H1 (cell line): ENCODE data around the gene HPCAL4. TPM values are rescaled to one million over a fixed set of nuclear protein-coding genes. Genes with fewer than 3 reads are reported as not detected.
A peak's percentile ranks its signal among the peaks of the same experiment; 100 is the strongest.

ENCODE experiments used
- CTCF ChIA-PET: fragments of 300-600 bp; sonication (Branson Sonifier 250); formaldehyde crosslinking; loops from one replicate; lab custom pipeline; 2021; ENCODE audit not compliant: partially characterized antibody; lab: Charles Lee
- POLR2A ChIA-PET: fragments of 300-600 bp; sonication (Branson Sonifier 250); formaldehyde crosslinking; loops from one replicate; lab custom pipeline; 2021; ENCODE audit warnings: inconsistent platforms; ENCODE audit not compliant: partially characterized antibody; lab: Charles Lee
- DNase-seq, 2 experiments: peaks; one replicate each; pipeline versions ENCODE4 v3.0.0 to v3.0.0-alpha.2; 2010 to 2022; ENCODE audit warnings: low spot score in 2 of 2, low read depth in 1 of 2, mixed read lengths in 1 of 2
- FAIRE-seq: peaks from 2 replicates; lab custom pipeline; 2011; peaks lifted over from hg19 to GRCh38; lab: Jason Lieb, UNC
- H2AFZ ChIP-seq: 2 replicates; pipeline ENCODE4 v1.8.1; 2012; ENCODE audit warnings: low read length, inconsistent platforms
- H2AK5ac ChIP-seq: 2 replicates; pipeline ENCODE4 v1.6.1; 2013; ENCODE audit warnings: low read depth, low read length
- H2BK120ac ChIP-seq: replicated peaks from 2 replicates; pipeline ENCODE3; 2013; ENCODE audit warnings: low read depth, low read length, inconsistent platforms
- H2BK12ac ChIP-seq: 2 replicates; pipeline ENCODE4 v1.6.1; 2013; ENCODE audit warnings: low read depth, low read length
- H2BK15ac ChIP-seq: 2 replicates; pipeline ENCODE4 v1.6.1; 2013; ENCODE audit warnings: low read length
- H2BK20ac ChIP-seq: 2 replicates; pipeline ENCODE4 v1.6.1; 2013; ENCODE audit warnings: low read length
- H2BK5ac ChIP-seq: 2 replicates; pipeline ENCODE4 v1.6.1; 2013; ENCODE audit warnings: low read depth, low read length
- H3K14ac ChIP-seq: 2 replicates; pipeline ENCODE4 v1.6.1; 2013; ENCODE audit warnings: inconsistent platforms; ENCODE audit not compliant: insufficient read length
- H3K18ac ChIP-seq: 2 replicates; pipeline ENCODE4 v1.6.1; 2013; ENCODE audit warnings: low read length; ENCODE audit errors: extremely low read depth
- H3K23ac ChIP-seq: 2 replicates; pipeline ENCODE4 v1.6.1; 2013; ENCODE audit warnings: inconsistent platforms; ENCODE audit not compliant: insufficient read length
- H3K23me2 ChIP-seq: 2 replicates; pipeline ENCODE4 v1.6.1; 2013; ENCODE audit warnings: low read depth, low read length
- H3K27ac ChIP-seq: 2 replicates; pipeline ENCODE4 v1.6.1; 2011; ENCODE audit warnings: low read depth, low read length, inconsistent platforms
- H3K27me3 ChIP-seq, 4 experiments: replicated peaks in 1 of 4; 1 replicate in 1 of 4; 2 replicates in 3 of 4; pipeline versions ENCODE4 v1.6.1 to v1.8.1; 2011 to 2013; ENCODE audit warnings: low read length in 3 of 4, mild to moderate bottlenecking in 3 of 4, inconsistent platforms in 2 of 4, mixed read lengths in 2 of 4, moderate library complexity in 1 of 4; ENCODE audit not compliant: control insufficient read depth in 3 of 4, insufficient read depth in 3 of 4; ENCODE audit errors: extremely low read depth in 1 of 4
- H3K36me3 ChIP-seq, 4 experiments: 2 replicates each; pipeline versions ENCODE4 v1.6.1 to v1.8.1; 2011 to 2013; ENCODE audit warnings: mild to moderate bottlenecking in 4 of 4, low read length in 3 of 4, moderate library complexity in 2 of 4, control low read depth in 1 of 4, inconsistent platforms in 1 of 4; ENCODE audit not compliant: insufficient read depth in 4 of 4, control insufficient read depth in 2 of 4
- H3K4ac ChIP-seq: replicated peaks from 2 replicates; pipeline ENCODE3; 2013; ENCODE audit warnings: low read length, low read depth, mixed read lengths, inconsistent platforms; ENCODE audit not compliant: insufficient read length
- H3K4me1 ChIP-seq, 4 experiments: replicated peaks in 1 of 4; 1 replicate in 1 of 4; 2 replicates in 3 of 4; pipeline versions ENCODE4 v1.6.1 to v1.8.1; 2011 to 2013; ENCODE audit warnings: low read length in 3 of 4, inconsistent platforms in 2 of 4, mixed read lengths in 1 of 4; ENCODE audit not compliant: insufficient read depth in 4 of 4, control insufficient read depth in 3 of 4
- H3K4me2 ChIP-seq, 2 experiments: 2 replicates each; pipeline versions ENCODE4 v1.6.1 to v1.8.1; 2011 to 2013; ENCODE audit warnings: low read depth in 2 of 2, low read length in 2 of 2, control low read depth in 1 of 2, inconsistent platforms in 1 of 2, mild to moderate bottlenecking in 1 of 2; ENCODE audit not compliant: insufficient read depth in 1 of 2
- H3K4me3 ChIP-seq, 4 experiments: fragments of 200-600, 300-600 bp in 1 of 4; sonication (generic), shearing (Covaris generic), sonication (Bioruptor Twin) in 1 of 4; 2 replicates each; pipeline versions ENCODE4 v1.5.1 to v1.8.1; 2011 to 2016; ENCODE audit warnings: low read length in 4 of 4, low read depth in 3 of 4, control low read depth in 2 of 4, inconsistent platforms in 2 of 4, mild to moderate bottlenecking in 2 of 4, mixed read lengths in 1 of 4, moderate library complexity in 1 of 4; ENCODE audit not compliant: insufficient read depth in 2 of 4; ENCODE audit errors: extremely low read depth in 1 of 4
- H3K56ac ChIP-seq: replicated peaks from 2 replicates; pipeline ENCODE3; 2013; ENCODE audit warnings: low read depth, mild to moderate bottlenecking, mixed read lengths, low read length, inconsistent platforms; ENCODE audit not compliant: insufficient read length
- H3K79me1 ChIP-seq: 2 replicates; pipeline ENCODE4 v1.6.1; 2013; ENCODE audit warnings: low read depth, low read length, control low read depth
- H3K79me2 ChIP-seq, 2 experiments: 2 replicates each; pipeline versions ENCODE4 v1.6.1 to v1.8.1; 2012 to 2013; ENCODE audit warnings: low read length in 2 of 2, mild to moderate bottlenecking in 2 of 2, inconsistent platforms in 1 of 2; ENCODE audit not compliant: insufficient read depth in 2 of 2, control insufficient read depth in 1 of 2
- H3K9ac ChIP-seq, 4 experiments: replicated peaks in 1 of 4; 1 replicate in 1 of 4; 2 replicates in 3 of 4; pipeline versions ENCODE4 v1.6.1 to v1.8.1; 2011 to 2013; ENCODE audit warnings: low read depth in 3 of 4, low read length in 3 of 4, control low read depth in 2 of 4, mild to moderate bottlenecking in 2 of 4, moderate library complexity in 2 of 4, inconsistent platforms in 1 of 4; ENCODE audit errors: extremely low read depth in 1 of 4
- H3K9me3 ChIP-seq, 2 experiments: 2 replicates each; pipeline versions ENCODE4 v1.6.1 to v1.8.1; 2012 to 2013; ENCODE audit warnings: mild to moderate bottlenecking in 2 of 2, moderate library complexity in 2 of 2, control low read depth in 1 of 2, inconsistent platforms in 1 of 2, low read depth in 1 of 2, low read length in 1 of 2, mixed read lengths in 1 of 2; ENCODE audit not compliant: insufficient read depth in 2 of 2
- H4K20me1 ChIP-seq, 2 experiments: replicated peaks in 1 of 2; 2 replicates each; pipeline versions ENCODE3 to v1.8.1; 2011 to 2013; ENCODE audit warnings: inconsistent platforms in 2 of 2, low read length in 2 of 2, mild to moderate bottlenecking in 1 of 2; ENCODE audit not compliant: insufficient read depth in 2 of 2, control insufficient read depth in 1 of 2
- H4K5ac ChIP-seq: 2 replicates; pipeline ENCODE4 v1.6.1; 2013; ENCODE audit warnings: low read length, low read depth, mixed read lengths, inconsistent platforms; ENCODE audit not compliant: insufficient read length
- H4K8ac ChIP-seq: 2 replicates; pipeline ENCODE4 v1.8.0; 2013; ENCODE audit warnings: mild to moderate bottlenecking, moderate library complexity, low read length, inconsistent platforms; ENCODE audit not compliant: insufficient read depth; ENCODE audit errors: extremely low read depth
- H4K91ac ChIP-seq: replicated peaks from 2 replicates; pipeline ENCODE3; 2013; ENCODE audit warnings: low read length, mixed read lengths, inconsistent platforms; ENCODE audit not compliant: insufficient read length
- EP300 ChIP-seq, 2 experiments: IDR thresholded peaks; 1 replicate in 1 of 2; 2 replicates in 1 of 2; pipeline ENCODE4 v1.6.1; 2011 to 2012; ENCODE audit warnings: low read depth in 2 of 2, low read length in 2 of 2, mild to moderate bottlenecking in 2 of 2, borderline replicate concordance in 1 of 2, inconsistent platforms in 1 of 2, moderate library complexity in 1 of 2
- FOSL1 ChIP-seq: IDR thresholded peaks from 2 replicates; pipeline ENCODE4 v1.6.1; 2011; ENCODE audit warnings: mild to moderate bottlenecking, low read depth, low read length, moderate library complexity; ENCODE audit not compliant: insufficient read depth
- HDAC6 ChIP-seq: IDR thresholded peaks from one replicate; pipeline ENCODE4 v1.7.1; 2012; ENCODE audit warnings: low read depth, mild to moderate bottlenecking, inconsistent platforms, low read length, moderate library complexity
- KDM4A ChIP-seq: IDR thresholded peaks from one replicate; pipeline ENCODE4 v1.7.1; 2012; ENCODE audit warnings: low read depth, mild to moderate bottlenecking, moderate library complexity, low read length, inconsistent platforms; ENCODE audit not compliant: severe bottlenecking
- NRF1 ChIP-seq: IDR thresholded peaks from 2 replicates; pipeline ENCODE4 v1.6.1; 2011; ENCODE audit warnings: mild to moderate bottlenecking, low read depth, low read length, improper control_type of control experiment
- SAP30 ChIP-seq: fragments of 300-600 bp; sonication (generic); IDR thresholded peaks from 2 replicates; pipeline ENCODE4 v1.7.1; 2012; ENCODE audit warnings: low read length, moderate library complexity, mild to moderate bottlenecking, inconsistent platforms; ENCODE audit not compliant: insufficient read depth, insufficient replicate concordance
- SIX5 ChIP-seq: IDR thresholded peaks from 2 replicates; pipeline ENCODE4 v1.6.1; 2011; ENCODE audit warnings: mild to moderate bottlenecking, low read depth, low read length
- SRF ChIP-seq: IDR thresholded peaks from 2 replicates; pipeline ENCODE4 v1.6.1; 2011; ENCODE audit warnings: mild to moderate bottlenecking, low read depth, low read length, moderate library complexity
- SUZ12 ChIP-seq: fragments of 200-600 bp; sonication (generic); IDR thresholded peaks from 2 replicates; pipeline ENCODE4 v1.6.1; 2012; ENCODE audit warnings: mild to moderate bottlenecking, inconsistent platforms, low read length, moderate library complexity, mixed read lengths
- TAF7 ChIP-seq: optimal IDR thresholded peaks from 2 replicates; pipeline ENCODE3; 2011; ENCODE audit warnings: low read depth, mild to moderate bottlenecking, inconsistent platforms, low read length, moderate library complexity, borderline replicate concordance
- WGBS, 2 experiments: shearing (Covaris generic) in 1 of 2; methylation state at CpG; one replicate each; pipeline versions ENCODE4 v1.1.6 to v1.1.7; 2013 to 2015; ENCODE audit warnings: low lambda C conversion rate in 2 of 2, mixed read lengths in 2 of 2, inconsistent platforms in 1 of 2, low coverage in 1 of 2, missing lambda C conversion rate in 1 of 2; ENCODE audit not compliant: insufficient replicate concordance in 2 of 2, insufficient coverage in 1 of 2, insufficient read length in 1 of 2; ENCODE audit errors: extremely low coverage in 1 of 2, missing lambda C conversion rate in 1 of 2; 5-methylcytosine and 5-hydroxymethylcytosine counted together
- polyA plus RNA-seq, 7 experiments: library from polyadenylated mRNA; depleted of rRNA in 3 of 7; stranded (reverse) in 5 of 7; unstranded in 2 of 7; fragments of >200 nt in 5 of 7; fragments of 200-250 nt in 2 of 7; gene quantifications; 1 replicate in 5 of 7; 2 replicates in 1 of 7; 4 replicates in 1 of 7; pipeline versions ENCODE4 v1.2.1 to v1.2.3, GENCODE V29; 2011 to 2013; ENCODE audit warnings: missing spikeins in 2 of 7, mixed read lengths in 2 of 7
- total RNA-seq: library from RNA; stranded (reverse); fragmentation: NEBNext Ultra II Directional; extraction: Animal tissue kit (Norgen Biotek cat#: 25700); gene quantifications from 2 replicates; pipeline ENCODE4 v1.2.1, GENCODE V29; 2021
- TF ChIP-seq, protein P1 (sequence below): IDR thresholded peaks from 2 replicates; pipeline ENCODE4 v1.6.1; 2012; ENCODE audit warnings: inconsistent platforms

HPCAL4 gene
- total and polyA plus RNA-seq, 2 of the 8 experiments (the other 6 are each of a cell fraction or from before 2014, with no cell fraction given): 0.54 to 0.74 TPM

DNA sequence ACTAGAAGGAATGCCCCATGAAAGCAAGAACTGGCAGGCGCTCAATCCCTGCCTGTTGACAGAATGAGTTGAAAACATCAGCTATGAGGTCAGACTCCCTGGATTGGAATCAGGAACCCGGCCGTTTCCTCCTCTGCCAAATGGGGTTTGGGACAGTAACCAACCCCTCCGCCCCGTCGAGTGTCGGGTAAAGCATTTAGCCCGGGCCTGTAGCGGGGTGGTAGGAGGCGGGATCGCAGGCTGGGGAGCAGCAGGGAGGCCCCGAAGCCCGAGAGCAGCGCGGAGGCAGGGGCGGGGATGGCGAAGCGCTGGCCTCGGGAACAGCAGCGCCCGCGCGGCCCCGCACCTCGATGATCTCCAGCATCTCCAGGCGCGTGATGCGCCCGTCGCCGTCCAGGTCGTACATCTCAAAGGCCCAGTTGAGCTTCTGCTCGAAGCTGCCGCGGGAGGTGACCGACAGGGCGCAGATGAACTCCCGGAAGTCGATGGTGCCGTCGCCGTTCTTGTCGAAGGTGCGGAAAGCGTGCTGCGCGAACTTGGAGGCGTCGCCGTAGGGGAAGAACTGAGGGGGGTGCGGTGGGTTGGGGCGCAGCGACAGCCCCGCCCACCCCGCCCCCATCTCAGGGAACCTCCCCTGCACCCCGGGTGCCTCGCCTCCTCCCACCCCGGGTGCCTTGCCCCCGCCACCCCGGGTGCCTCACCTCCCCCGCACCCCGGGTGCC lies 7.5 kb downstream of the HPCAL4 start:
- CTCF ChIA-PET: interaction anchor here (0.6 to 3.4 kb wide), 6 partner anchors 8 to 26 kb away, joined by 3 to 28 read pairs (median 6); partner anchors contain the start of gene NT5C1A
- Histone ChIP-seq H3K14ac (no peak overlapping the region), H2BK120ac (no peak overlapping the region), H3K27me3 (peaks cover 68 to 96% (median 89%) of the 10 kb centered on the region in 4 experiments), H2BK20ac (no peak overlapping the region), H3K9ac (no peak overlapping the region), H3K23ac (no peak overlapping the region), H3K4me1 (peaks cover 0 to 5% (median 1%) of the 10 kb centered on the region in 4 experiments; a peak in 2 of 7 replicates), H3K56ac (no peak overlapping the region), H3K4me2 (peak overlapping the region; percentile 62 to 69), H3K18ac (no peak overlapping the region; the same call in 1 of the 2 replicates), H2BK5ac (no peak overlapping the region), H3K36me3 (no peaks in the 10 kb centered on the region), H4K8ac (no peak overlapping the region), H3K27ac (no peak overlapping the region), H3K9me3 (no peaks in the 10 kb centered on the region), H2BK12ac (no peak overlapping the region), H4K20me1 (peaks cover 0 to 7% of the 10 kb centered on the region in 2 experiments), H3K79me2 (no peaks in the 10 kb centered on the region), H4K91ac (no peak overlapping the region), H2AK5ac (no peak overlapping the region), H3K23me2 (no peaks in the 10 kb centered on the region; the same call in 1 of the 2 replicates), H3K79me1 (no peaks in the 10 kb centered on the region), H2BK15ac (no peak overlapping the region), H4K5ac (no peak overlapping the region), H3K4ac (no peak overlapping the region), H2AFZ (no peak overlapping the region), H3K4me3 (peak overlapping the region in 2 of 4 experiments; percentile 10 to 50; a peak in 3 of 8 replicates)
- POLR2A ChIA-PET: interaction anchor here (1.2 to 2.3 kb wide), 3 partner anchors 10 to 18 kb away, joined by 3 to 9 read pairs (median 5); no protein-coding TSS in a partner anchor
- 20% methylated on average over 29 of the region's 62 CpGs; no CpG with 5 or more reads in 1 of the 2 experiments for WGBS, 2 experiments
- FAIRE-seq (no peak), DNase-seq (peak in 1 of 2 experiments; percentile 65)
- no peak for TF ChIP-seq HDAC6
- TF ChIP-seq EP300 (IDR thresholded peaks at IDR 0.05; ENCODE audit: borderline replicate concordance in 1 of 2, low read depth in 2 of 2, low read length in 2 of 2): no peak
- peak; percentile 75 for TF ChIP-seq KDM4A
- no peak for TF ChIP-seq SIX5
- no peak for TF ChIP-seq SRF
- TF ChIP-seq NRF1: no peak
- TF ChIP-seq, protein P1, sequence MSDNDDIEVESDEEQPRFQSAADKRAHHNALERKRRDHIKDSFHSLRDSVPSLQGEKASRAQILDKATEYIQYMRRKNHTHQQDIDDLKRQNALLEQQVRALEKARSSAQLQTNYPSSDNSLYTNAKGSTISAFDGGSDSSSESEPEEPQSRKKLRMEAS: peak; percentile 80
- TF ChIP-seq SAP30: no peak
- no peak for TF ChIP-seq TAF7
- peak; percentile 95 for TF ChIP-seq SUZ12
- TF ChIP-seq FOSL1: no peak
